Activated CD8-positive, alpha-beta T cell treated with anti-CD3 and anti-CD28 coated beads for 36 hours (primary cell): ENCODE measurements around the gene MYO1D. TPM values are rescaled to one million over a fixed set of nuclear protein-coding genes. Genes with fewer than 3 reads are reported as not detected.
"Not testable (repeated sequence)": the region's sequence is repeated elsewhere in the genome, so short reads cannot be mapped to it uniquely, and the experiment has no call there.

Source experiments
- ATAC-seq: fragments of 200-7000 bp; cut with Tn5 transposase; one replicate; pipeline ENCODE4 v1.10.0; 2021; ENCODE audit warnings: mild to moderate bottlenecking, moderate library complexity
- CTCF ChIA-PET: fragments of 350-600 bp; sonication (Branson Sonifier 250); formaldehyde crosslinking; loops from one replicate; lab custom pipeline; 2021; ENCODE audit warnings: antibody characterized with exemption; lab: Charles Lee
- POLR2A ChIA-PET: fragments of 350-600 bp; sonication (Branson Sonifier 250); formaldehyde crosslinking; loops from one replicate; lab custom pipeline; 2021; ENCODE audit warnings: antibody characterized with exemption; lab: Charles Lee
- DNase-seq: peaks from one replicate; pipeline ENCODE4 v3.0.0-alpha.2; 2020
- H3K27ac Mint-ChIP-seq: one replicate; pipeline ENCODE4 v1.8.0; 2021; ENCODE audit warnings: mild to moderate bottlenecking, mixed read lengths
- H3K27me3 Mint-ChIP-seq: one replicate; pipeline ENCODE4 v1.8.0; 2021; ENCODE audit warnings: mixed read lengths
- H3K36me3 Mint-ChIP-seq: one replicate; pipeline ENCODE4 v1.8.0; 2021; ENCODE audit warnings: low read depth, mixed read lengths
- H3K4me1 Mint-ChIP-seq: one replicate; pipeline ENCODE4 v1.8.0; 2021; ENCODE audit warnings: low read depth, mixed read lengths
- H3K4me3 Mint-ChIP-seq: one replicate; pipeline ENCODE4 v1.8.0; 2021; ENCODE audit warnings: mild to moderate bottlenecking, moderate library complexity, mixed read lengths
- H3K9me3 Mint-ChIP-seq: one replicate; pipeline ENCODE4 v1.8.0; 2021; ENCODE audit warnings: mixed read lengths
- intact Hi-C: fragments of 100-400 bp; cut with micrococcal nuclease; formaldehyde crosslinking; loops from one replicate; pipeline ENCODE4 v1.10.0; 2022
- total RNA-seq, 2 experiments: library from RNA; stranded (reverse); gene quantifications; one replicate each; pipeline ENCODE4 v1.2.3, GENCODE V29; 2021
- TF ChIP-seq, protein P1 (sequence below): fragments of 200-600 bp; IDR thresholded peaks from one replicate; pipeline ENCODE4 v1.8.0; 2022; ENCODE audit warnings: antibody characterized with exemption, mild to moderate bottlenecking

MYO1D gene
- total RNA-seq, 2 experiments from 2014 or later: 8.3 to 9.2 TPM

DNA sequence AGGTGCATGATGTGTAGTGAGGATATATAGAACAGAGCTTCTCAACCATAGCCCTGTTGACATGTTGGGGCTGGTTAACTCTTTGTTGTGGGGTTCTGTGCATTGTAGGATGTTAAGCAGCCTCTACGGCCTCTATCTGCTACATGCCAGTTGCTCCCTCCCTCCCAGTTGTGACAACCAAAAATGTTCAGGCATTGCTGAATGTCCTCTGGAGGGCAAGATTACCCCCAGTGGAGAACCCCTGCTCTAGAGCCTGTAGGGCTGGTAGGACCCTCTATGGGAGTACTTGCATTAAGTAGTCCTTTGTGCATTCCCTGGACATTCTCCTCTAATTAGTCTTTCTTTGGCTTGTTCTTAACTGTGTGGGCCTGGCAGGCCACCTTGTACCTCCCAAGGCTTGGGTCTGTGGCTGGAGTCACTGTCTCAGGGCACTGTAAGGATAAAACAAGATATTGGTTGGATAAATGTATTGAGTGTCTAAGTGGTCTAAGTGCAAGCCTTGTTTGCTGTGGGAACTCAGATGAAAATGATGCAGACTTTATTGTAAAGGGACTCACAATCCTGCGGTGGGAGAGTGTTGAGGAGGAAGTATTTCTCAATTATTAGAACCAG, 19.8 kb upstream of the MYO1D start:
- no peak for DNase-seq
- ATAC-seq: no peak
- TF ChIP-seq, protein P1, sequence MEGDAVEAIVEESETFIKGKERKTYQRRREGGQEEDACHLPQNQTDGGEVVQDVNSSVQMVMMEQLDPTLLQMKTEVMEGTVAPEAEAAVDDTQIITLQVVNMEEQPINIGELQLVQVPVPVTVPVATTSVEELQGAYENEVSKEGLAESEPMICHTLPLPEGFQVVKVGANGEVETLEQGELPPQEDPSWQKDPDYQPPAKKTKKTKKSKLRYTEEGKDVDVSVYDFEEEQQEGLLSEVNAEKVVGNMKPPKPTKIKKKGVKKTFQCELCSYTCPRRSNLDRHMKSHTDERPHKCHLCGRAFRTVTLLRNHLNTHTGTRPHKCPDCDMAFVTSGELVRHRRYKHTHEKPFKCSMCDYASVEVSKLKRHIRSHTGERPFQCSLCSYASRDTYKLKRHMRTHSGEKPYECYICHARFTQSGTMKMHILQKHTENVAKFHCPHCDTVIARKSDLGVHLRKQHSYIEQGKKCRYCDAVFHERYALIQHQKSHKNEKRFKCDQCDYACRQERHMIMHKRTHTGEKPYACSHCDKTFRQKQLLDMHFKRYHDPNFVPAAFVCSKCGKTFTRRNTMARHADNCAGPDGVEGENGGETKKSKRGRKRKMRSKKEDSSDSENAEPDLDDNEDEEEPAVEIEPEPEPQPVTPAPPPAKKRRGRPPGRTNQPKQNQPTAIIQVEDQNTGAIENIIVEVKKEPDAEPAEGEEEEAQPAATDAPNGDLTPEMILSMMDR: no peak
- POLR2A ChIA-PET: interaction anchor here (0.7 kb wide), 1 partner anchor 11 kb away, joined by 3 read pairs; no protein-coding TSS in a partner anchor
- H3K9me3 Mint-ChIP-seq: no peaks in the 10 kb centered on the region
- no peaks in the 10 kb centered on the region for H3K36me3 Mint-ChIP-seq
- intact Hi-C loops: no loop called here
- CTCF ChIA-PET: interaction anchor here (1.2 to 1.7 kb wide), 2 partner anchors 13 kb away, joined by 4 to 9 read pairs; no protein-coding TSS in a partner anchor
- H3K4me1 Mint-ChIP-seq: no peaks in the 10 kb centered on the region
- peaks cover 12% of the 10 kb centered on the region for H3K27me3 Mint-ChIP-seq
- no peak overlapping the region for H3K4me3 Mint-ChIP-seq
- no peak overlapping the region for H3K27ac Mint-ChIP-seq

DNA sequence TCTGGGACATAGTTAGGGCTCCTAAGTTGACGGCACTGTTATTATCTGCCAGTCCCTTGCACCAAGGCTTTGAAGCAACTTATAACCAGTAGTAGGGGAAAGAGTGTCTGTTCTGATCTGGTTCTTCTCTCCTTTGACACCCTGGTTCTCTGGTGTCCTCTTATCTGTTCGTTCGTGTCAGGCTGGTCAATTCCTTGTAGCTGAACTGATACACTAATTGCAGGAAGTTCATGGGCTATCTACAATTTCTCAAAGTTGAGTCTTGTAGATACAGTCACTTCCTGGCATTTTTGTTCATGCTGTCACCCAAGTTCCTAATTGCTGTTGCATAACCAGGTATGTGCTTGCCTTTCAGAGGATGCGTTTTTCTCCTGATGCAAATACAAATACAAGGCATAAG, 17.3 kb upstream of the MYO1D start:
- intact Hi-C loops: no loop called here
- no peak for ATAC-seq
- no peak overlapping the region for H3K4me3 Mint-ChIP-seq
- no peaks in the 10 kb centered on the region for H3K9me3 Mint-ChIP-seq
- peaks cover 12% of the 10 kb centered on the region for H3K27me3 Mint-ChIP-seq
- TF ChIP-seq, protein P1: no peak
- DNase-seq: no peak
- no peak overlapping the region for H3K27ac Mint-ChIP-seq
- H3K4me1 Mint-ChIP-seq: no peaks in the 10 kb centered on the region
- ChIA-PET POLR2A (no interaction called here), CTCF (interaction anchor here (1.7 to 2.4 kb wide), 2 partner anchors 17 to 111 kb away, joined by 8 read pairs; partner anchors contain the start of gene MYO1D)
- H3K36me3 Mint-ChIP-seq: no peaks in the 10 kb centered on the region

DNA sequence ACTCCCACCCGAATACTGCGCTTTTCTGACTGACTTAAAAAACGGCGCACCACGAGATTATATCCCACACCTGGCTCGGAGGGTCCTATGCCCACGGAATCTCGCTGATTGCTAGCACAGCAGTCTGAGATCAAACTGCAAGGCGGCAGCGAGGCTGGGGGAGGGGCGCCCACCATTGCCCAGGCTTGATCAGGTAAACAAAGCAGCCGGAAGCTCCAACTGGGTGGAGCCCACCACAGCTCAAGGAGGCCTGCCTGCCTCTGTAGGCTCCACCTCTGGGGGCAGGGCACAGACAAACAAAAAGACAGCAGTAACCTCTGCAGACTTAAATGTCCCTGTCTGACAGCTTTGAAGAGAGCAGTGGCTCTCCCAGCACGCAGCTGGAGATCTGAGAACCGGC, 10.5 kb upstream of the MYO1D start:
- POLR2A ChIA-PET, H3K4me1 Mint-ChIP-seq, H3K9me3 Mint-ChIP-seq, CTCF ChIA-PET, H3K4me3 Mint-ChIP-seq, H3K36me3 Mint-ChIP-seq, H3K27ac Mint-ChIP-seq, intact Hi-C loops, DNase-seq, ATAC-seq: not testable (repeated sequence)
- H3K27me3 Mint-ChIP-seq: peaks cover 12% of the 10 kb centered on the region

DNA sequence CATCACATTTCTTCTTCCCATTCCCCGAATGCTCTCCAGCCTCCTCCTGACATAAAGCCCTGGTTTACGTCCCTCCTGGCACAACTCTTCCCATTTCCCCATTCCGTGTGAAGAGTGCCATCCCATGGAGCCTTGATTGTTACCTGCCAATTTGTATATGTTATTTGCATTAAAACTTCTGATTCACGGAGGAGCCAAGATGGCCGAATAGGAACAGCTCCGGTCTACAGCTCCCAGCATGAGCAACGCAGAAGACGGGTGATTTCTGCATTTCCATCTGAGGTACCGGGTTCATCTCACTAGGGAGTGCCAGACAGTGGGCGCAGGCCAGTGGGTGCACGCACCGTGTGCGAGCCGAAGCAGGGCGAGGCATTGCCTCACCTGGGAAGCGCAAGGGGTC, 10.0 kb upstream of the MYO1D start:
- H3K36me3 Mint-ChIP-seq, ATAC-seq, H3K9me3 Mint-ChIP-seq, DNase-seq, H3K4me1 Mint-ChIP-seq, POLR2A ChIA-PET, H3K4me3 Mint-ChIP-seq, H3K27ac Mint-ChIP-seq, intact Hi-C loops: not testable (repeated sequence)
- CTCF ChIA-PET: interaction anchor here (2.3 kb wide), 1 partner anchor 11 kb away, joined by 17 read pairs; the partner anchor contains the start of gene MYO1D
- H3K27me3 Mint-ChIP-seq: peaks cover 13% of the 10 kb centered on the region

DNA sequence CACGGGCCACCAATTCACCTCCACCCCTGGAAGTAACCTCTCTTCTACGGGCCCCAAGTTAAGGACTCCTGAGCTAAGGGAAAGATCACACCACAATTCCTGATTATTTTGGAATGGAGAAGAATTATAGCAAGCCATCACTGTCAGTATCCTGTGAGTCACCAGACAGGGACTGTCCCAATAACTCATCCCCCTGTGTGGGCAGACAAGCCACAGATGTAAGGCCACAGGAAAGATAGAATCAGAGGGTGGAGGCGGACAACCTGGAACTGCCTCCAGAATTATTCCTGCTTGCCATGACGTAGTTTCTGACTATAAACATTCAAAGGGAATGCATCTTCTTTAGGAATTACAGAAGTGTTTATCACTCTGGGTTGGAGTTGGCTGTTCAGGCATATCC, 5.8 kb upstream of the MYO1D start:
- Mint-ChIP-seq H3K4me3 (no peak overlapping the region), H3K36me3 (no peaks in the 10 kb centered on the region), H3K27me3 (peaks cover 14% of the 10 kb centered on the region), H3K27ac (no peak overlapping the region), H3K9me3 (no peaks in the 10 kb centered on the region), H3K4me1 (peaks cover 9% of the 10 kb centered on the region)
- intact Hi-C loops: no loop called here
- TF ChIP-seq, protein P1: no peak
- ChIA-PET CTCF (interaction anchor here (0.8 to 1.6 kb wide), 3 partner anchors 22 to 100 kb away, joined by 3 to 4 read pairs (median 3); no protein-coding TSS in a partner anchor), POLR2A (no interaction called here)
- DNase-seq (peak; percentile 67), ATAC-seq (peak; percentile 76)

DNA sequence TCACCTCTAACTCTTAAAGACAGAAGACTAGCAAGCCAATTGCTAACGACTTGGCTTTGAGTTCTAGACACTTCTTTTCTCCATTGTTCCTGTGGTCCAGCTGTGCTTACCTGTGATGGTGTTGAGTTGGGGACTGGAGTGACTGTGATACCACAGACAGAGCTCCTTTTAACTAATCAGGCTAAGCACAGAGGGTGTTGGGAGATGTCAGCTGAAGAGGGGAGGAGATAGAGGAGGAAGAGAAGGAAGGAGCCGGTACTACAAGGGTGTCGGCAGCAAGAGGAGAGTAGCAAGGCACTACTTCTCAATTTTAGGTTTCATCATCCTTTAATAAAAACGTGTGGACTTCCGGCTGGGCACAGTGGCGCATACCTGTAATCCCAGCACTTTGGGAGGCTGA, 5.1 kb upstream of the MYO1D start:
- no peak for ATAC-seq
- ChIA-PET CTCF (interaction anchor here (0.8 to 1.6 kb wide), 3 partner anchors 22 to 99 kb away, joined by 3 to 4 read pairs (median 3); no protein-coding TSS in a partner anchor), POLR2A (no interaction called here)
- TF ChIP-seq, protein P1: no peak
- Mint-ChIP-seq H3K4me3 (no peak overlapping the region), H3K9me3 (no peaks in the 10 kb centered on the region), H3K27ac (no peak overlapping the region), H3K27me3 (peaks cover 14% of the 10 kb centered on the region), H3K4me1 (peaks cover 12% of the 10 kb centered on the region), H3K36me3 (no peaks in the 10 kb centered on the region)
- intact Hi-C loops: no loop called here
- no peak for DNase-seq
